GM23248 (cell line): ENCODE data around the gene ABHD4. TPM values are rescaled to one million over a fixed set of nuclear protein-coding genes. Genes with fewer than 3 reads are reported as not detected.

ENCODE experiments used
- DNase-seq: peaks from one replicate; pipeline ENCODE4 v3.0.0-alpha.2; 2015
- H2AFZ ChIP-seq: fragments of 200-600 bp; sonication (generic); 2 replicates; pipeline ENCODE4 v1.6.1; 2016; ENCODE audit warnings: antibody characterized with exemption
- H3F3A ChIP-seq: fragments of 200-600 bp; sonication (generic); 2 replicates; pipeline ENCODE4 v1.6.1; 2016; ENCODE audit warnings: mild to moderate bottlenecking, antibody characterized with exemption, mixed run types; ENCODE audit not compliant: insufficient read depth
- H3K27ac ChIP-seq: fragments of 200-600 bp; sonication (generic); 2 replicates; pipeline ENCODE4 v1.5.1; 2016; ENCODE audit warnings: mild to moderate bottlenecking
- H3K27me3 ChIP-seq: fragments of 200-600 bp; sonication (generic); replicated peaks from 2 replicates; pipeline ENCODE4 v1.6.1; 2016; ENCODE audit warnings: mild to moderate bottlenecking; ENCODE audit not compliant: insufficient read depth
- H3K36me3 ChIP-seq: fragments of 200-600 bp; sonication (generic); 2 replicates; pipeline ENCODE4 v1.6.1; 2016; ENCODE audit warnings: low read depth, mild to moderate bottlenecking
- H3K4me1 ChIP-seq: fragments of 200-600 bp; sonication (generic); 2 replicates; pipeline ENCODE4 v1.6.1; 2016; ENCODE audit warnings: mild to moderate bottlenecking; ENCODE audit not compliant: insufficient read depth
- H3K4me2 ChIP-seq: fragments of 200-600 bp; sonication (generic); one replicate; pipeline ENCODE4 v1.6.1; 2016; ENCODE audit warnings: mild to moderate bottlenecking; ENCODE audit not compliant: unreplicated experiment
- H3K4me3 ChIP-seq: fragments of 200-600 bp; sonication (generic); 2 replicates; pipeline ENCODE4 v1.5.1; 2016; ENCODE audit warnings: mild to moderate bottlenecking
- H3K79me2 ChIP-seq: fragments of 200-600 bp; sonication (generic); 2 replicates; pipeline ENCODE4 v1.6.1; 2016; ENCODE audit warnings: mild to moderate bottlenecking; ENCODE audit not compliant: insufficient read depth
- H3K9ac ChIP-seq: fragments of 200-600 bp; sonication (generic); 2 replicates; pipeline ENCODE4 v1.6.1; 2016; ENCODE audit warnings: mild to moderate bottlenecking
- H3K9me2 ChIP-seq: fragments of 200-600 bp; sonication (generic); 2 replicates; pipeline ENCODE4 v1.6.1; 2016; ENCODE audit warnings: mixed run types, mild to moderate bottlenecking, moderate library complexity; ENCODE audit not compliant: insufficient read depth
- H3K9me3 ChIP-seq: fragments of 200-600 bp; sonication (generic); one replicate; pipeline ENCODE4 v1.6.1; 2017; ENCODE audit warnings: low read depth
- H4K20me1 ChIP-seq: fragments of 200-600 bp; sonication (generic); 2 replicates; pipeline ENCODE4 v1.6.0; 2016; ENCODE audit not compliant: insufficient read depth
- EZH2 ChIP-seq: fragments of 200-600 bp; sonication (generic); IDR thresholded peaks from 2 replicates; pipeline ENCODE4 v1.6.1; 2018; ENCODE audit warnings: antibody characterized with exemption, mild to moderate bottlenecking; ENCODE audit not compliant: insufficient read depth, poor library complexity, severe bottlenecking
- EZH2phosphoT487 ChIP-seq: fragments of 200-600 bp; sonication (generic); IDR thresholded peaks from 2 replicates; pipeline ENCODE4 v1.6.1; 2018; ENCODE audit warnings: antibody characterized with exemption, moderate library complexity, mild to moderate bottlenecking, low read depth; ENCODE audit not compliant: insufficient read depth
- WGBS, 2 experiments: methylation state at CpG; one replicate each; pipeline ENCODE4 v1.1.6; 2015 to 2017; ENCODE audit warnings: low lambda C conversion rate in 2 of 2, low coverage in 1 of 2; ENCODE audit errors: missing lambda C conversion rate in 2 of 2; 5-methylcytosine and 5-hydroxymethylcytosine counted together
- in situ Hi-C: fragments of 300-500 bp; cut with MboI; formaldehyde crosslinking; loops from 2 replicates; pipeline ENCODE4 v1.15.0; 2020
- polyA plus RNA-seq: library from polyadenylated mRNA; unstranded; fragments of >200 nt; fragmentation: Nextera tagmentation; extraction: Ambion mirVana; gene quantifications from 2 replicates; pipeline ENCODE4 v1.2.1, GENCODE V29; 2016
- total RNA-seq: library from RNA; depleted of rRNA; stranded (reverse); fragments of >200 nt; shearing (Covaris generic); gene quantifications from 2 replicates; pipeline ENCODE4 v1.2.3, GENCODE V29; 2014; rRNA removed

ABHD4 gene
- total and polyA plus RNA-seq, 2 experiments from 2014 or later, result 16.8 to 26.5 TPM

DNA sequence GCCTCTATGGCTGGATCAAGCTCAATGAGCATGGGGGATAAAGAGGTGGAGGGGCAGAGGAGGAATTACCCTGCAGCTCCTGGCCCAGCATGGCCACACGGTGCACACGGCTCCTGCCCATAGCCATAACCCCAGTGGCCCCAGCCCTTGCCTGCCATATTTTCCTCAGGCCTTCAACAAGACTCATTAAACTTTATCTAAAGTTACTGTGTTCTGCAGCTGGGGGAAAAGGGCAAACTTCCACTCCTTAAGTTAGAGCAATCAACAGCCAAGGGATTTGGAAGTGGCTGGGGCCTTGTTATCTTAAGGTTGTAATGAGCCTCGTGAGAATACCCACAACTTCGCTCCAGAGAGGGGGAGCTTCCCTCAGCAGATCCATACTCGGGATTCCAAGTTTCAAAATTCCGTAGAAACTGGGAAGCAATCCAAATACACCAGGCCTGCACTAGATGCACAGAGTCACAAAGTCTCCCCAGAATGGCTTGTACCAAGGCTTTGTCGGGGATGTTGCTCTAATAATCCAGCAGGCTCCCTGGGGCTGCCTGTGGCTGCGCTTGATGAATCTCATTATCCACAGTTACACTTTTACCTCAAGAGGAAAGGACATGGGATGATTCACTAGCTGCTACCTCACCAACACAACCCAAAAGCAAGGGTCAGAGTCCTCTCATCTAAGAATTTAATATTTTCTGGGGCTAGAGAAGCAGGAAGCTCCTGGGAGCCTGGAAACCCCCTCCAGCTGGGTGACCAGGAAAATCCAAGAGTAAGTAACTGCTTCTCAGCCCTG lies 59.0 kb downstream of the ABHD4 start:
- no peaks in the 10 kb centered on the region for H3F3A ChIP-seq
- TF ChIP-seq EZH2 (no peak), EZH2phosphoT487 (no peak)
- no peaks in the 10 kb centered on the region for H3K9me3 ChIP-seq
- no peaks in the 10 kb centered on the region for H4K20me1 ChIP-seq
- 63 to 69% methylated on average over 8 of the region's 8 CpGs for WGBS, 2 experiments
- no peak overlapping the region for H3K4me2 ChIP-seq
- H3K9ac ChIP-seq, result no peak overlapping the region
- H3K27me3 ChIP-seq, result no peaks in the 10 kb centered on the region
- no peak overlapping the region for H2AFZ ChIP-seq
- in situ Hi-C loops, result loop anchor here (10.0 to 25.0 kb wide), 2 partner anchors 82 to 270 kb away; no protein-coding TSS in a partner anchor
- no peaks in the 10 kb centered on the region for H3K79me2 ChIP-seq
- H3K4me3 ChIP-seq, result no peak overlapping the region
- H3K36me3 ChIP-seq, result no peaks in the 10 kb centered on the region
- peaks cover 4% of the 10 kb centered on the region; the same call in 1 of the 2 replicates for H3K4me1 ChIP-seq
- no peak overlapping the region for H3K27ac ChIP-seq
- no peak for DNase-seq
- no peaks in the 10 kb centered on the region for H3K9me2 ChIP-seq

GRCh38 chr14:22657861-22658260 lies 59.8 kb downstream of the ABHD4 start:
- Histone ChIP-seq H4K20me1 (no peaks in the 10 kb centered on the region), H3K27me3 (no peaks in the 10 kb centered on the region), H2AFZ (no peak overlapping the region), H3K79me2 (no peaks in the 10 kb centered on the region), H3K4me3 (no peak overlapping the region), H3K9me3 (no peaks in the 10 kb centered on the region), H3K9me2 (no peaks in the 10 kb centered on the region), H3K4me2 (no peak overlapping the region), H3K36me3 (no peaks in the 10 kb centered on the region), H3F3A (no peaks in the 10 kb centered on the region), H3K9ac (no peak overlapping the region), H3K4me1 (peaks cover 4% of the 10 kb centered on the region; the same call in 1 of the 2 replicates), H3K27ac (no peak overlapping the region)
- DNase-seq, result peak; percentile 62
- in situ Hi-C loops, result loop anchor here (10.0 to 25.0 kb wide), 2 partner anchors 83 to 271 kb away; no protein-coding TSS in a partner anchor
- WGBS, 2 experiments, result 92 to 97% methylated on average over 1 of the region's 1 CpG
- TF ChIP-seq EZH2 (no peak), EZH2phosphoT487 (no peak)

DNA sequence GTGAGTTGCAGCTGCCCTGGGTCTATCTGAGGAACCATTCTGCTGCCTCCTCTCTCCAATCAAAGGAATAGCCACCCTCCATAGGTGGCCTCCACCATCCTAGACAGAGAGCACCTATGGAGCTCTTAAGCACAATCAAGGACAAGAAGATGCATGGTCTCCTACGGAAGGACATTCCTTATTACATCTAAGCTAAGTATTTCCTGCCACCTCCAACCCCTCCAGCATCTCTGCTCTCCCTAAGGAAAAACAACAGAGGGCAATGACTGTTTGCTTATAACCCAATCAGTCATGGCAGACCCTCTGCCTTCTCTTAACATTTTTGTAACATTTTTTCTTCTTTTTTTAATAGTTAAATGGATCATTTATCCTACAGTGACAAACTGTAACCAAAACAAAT lies 60.8 kb downstream of the ABHD4 start:
- in situ Hi-C loops, result loop anchor here (10.0 to 25.0 kb wide), 2 partner anchors 84 to 272 kb away; no protein-coding TSS in a partner anchor
- WGBS, 2 experiments, result 67 to 68% methylated on average over 1 of the region's 1 CpG
- H3K27me3 ChIP-seq, result no peaks in the 10 kb centered on the region
- no peak for DNase-seq
- TF ChIP-seq EZH2phosphoT487, result no peak
- no peak for TF ChIP-seq EZH2
- H3K79me2 ChIP-seq, result no peaks in the 10 kb centered on the region
- H3K27ac ChIP-seq, result no peak overlapping the region
- no peaks in the 10 kb centered on the region for H3K9me2 ChIP-seq
- no peaks in the 10 kb centered on the region for H3K36me3 ChIP-seq
- H3K9ac ChIP-seq, result no peak overlapping the region
- H3K4me2 ChIP-seq, result no peak overlapping the region
- H3F3A ChIP-seq, result no peaks in the 10 kb centered on the region
- no peaks in the 10 kb centered on the region for H3K4me1 ChIP-seq
- no peaks in the 10 kb centered on the region for H4K20me1 ChIP-seq
- no peaks in the 10 kb centered on the region for H3K9me3 ChIP-seq
- H2AFZ ChIP-seq, result no peak overlapping the region
- no peak overlapping the region for H3K4me3 ChIP-seq

GRCh38 chr14:22660654-22661053 lies 62.6 kb downstream of the ABHD4 start:
- H3K9me3 ChIP-seq, result no peaks in the 10 kb centered on the region
- no peak for DNase-seq

More at GRCh38 chr14:22660654-22661053, 62.6 kb downstream of the ABHD4 start:
- Histone ChIP-seq H3F3A (no peaks in the 10 kb centered on the region), H3K4me3 (no peak overlapping the region), H3K4me2 (no peak overlapping the region), H3K9me2 (no peaks in the 10 kb centered on the region), H3K4me1 (no peaks in the 10 kb centered on the region), H3K36me3 (no peaks in the 10 kb centered on the region), H3K27me3 (no peaks in the 10 kb centered on the region), H3K79me2 (no peaks in the 10 kb centered on the region), H2AFZ (no peak overlapping the region), H3K9ac (no peak overlapping the region), H4K20me1 (no peaks in the 10 kb centered on the region), H3K27ac (no peak overlapping the region)
- WGBS, 2 experiments, result 86 to 97% methylated on average over 4 of the region's 4 CpGs
- in situ Hi-C loops, result loop anchor here (25.0 kb wide), 1 partner anchor 273 kb away; no protein-coding TSS in a partner anchor
- no peak for TF ChIP-seq EZH2phosphoT487
- TF ChIP-seq EZH2, result no peak

Other genes starting within 250 kb of the ABHD4 start
- 369 and 375 TPM in 2 replicates for gene DAD1, start 9.1 kb upstream of the ABHD4 start, total RNA-seq
- gene DAD1, start 9.1 kb upstream of the ABHD4 start, polyA plus RNA-seq, result 637 and 653 TPM in 2 replicates
- gene OR6J1, start 46.1 kb downstream of the ABHD4 start, total RNA-seq, result not detected in 2 replicates
- gene OR6J1, start 46.1 kb downstream of the ABHD4 start, polyA plus RNA-seq, result not detected in 2 replicates
- gene OXA1L, start 168.4 kb downstream of the ABHD4 start, total RNA-seq, result 59.1 and 78.6 TPM in 2 replicates
- 48.1 and 48.8 TPM in 2 replicates for gene OXA1L, start 168.4 kb downstream of the ABHD4 start, polyA plus RNA-seq
- gene SLC7A7, start 217.1 kb downstream of the ABHD4 start, total RNA-seq, result 0.65 and 0.89 TPM in 2 replicates
- gene SLC7A7, start 217.1 kb downstream of the ABHD4 start, polyA plus RNA-seq, result 0.63 and 1.7 TPM in 2 replicates
- 44.3 and 96.6 TPM in 2 replicates for gene MRPL52, start 231.6 kb downstream of the ABHD4 start, total RNA-seq
- gene MRPL52, start 231.6 kb downstream of the ABHD4 start, polyA plus RNA-seq, result 208 and 230 TPM in 2 replicates
- gene MMP14, start 238.3 kb downstream of the ABHD4 start, total RNA-seq, result 450 and 475 TPM in 2 replicates
- gene MMP14, start 238.3 kb downstream of the ABHD4 start, polyA plus RNA-seq, result 50.1 and 50.8 TPM in 2 replicates